ENCODE data around the gene SEMA3G.

GRCh38 chr3:52439426-52440248 is 5.3 kb downstream of the SEMA3G start:
- no peak for TF ChIP-seq EZH2 (IDR thresholded peaks at IDR 0.05; ENCODE audit: borderline replicate concordance, low read depth, low read length, severe bottlenecking)
- no peak for TF ChIP-seq CTCF (IDR thresholded peaks at IDR 0.05; ENCODE audit: borderline replicate concordance, extremely low read depth, low read length, poor library complexity, severe bottlenecking)
